OCI-LY7 (cell line): ENCODE measurements around the gene SMIM27. TPM values are rescaled to one million over a fixed set of nuclear protein-coding genes. Genes with fewer than 3 reads are reported as not detected.

Source experiments
- BruUV-seq: library from RNA; stranded (reverse); fragments of 400-500 nt; replicated peaks from 2 replicates; lab custom pipeline; 2021; lab: Mats Ljungman, UMichigan
- CTCF ChIA-PET: fragments of 300-600 bp; sonication (Branson Sonifier 250); formaldehyde crosslinking; loops from one replicate; lab custom pipeline; 2022; ENCODE audit warnings: antibody characterized with exemption; ENCODE audit not compliant: unreplicated experiment; lab: Charles Lee
- POLR2A ChIA-PET: fragments of 300-600 bp; sonication (Branson Sonifier 250); formaldehyde crosslinking; loops from one replicate; lab custom pipeline; 2022; ENCODE audit warnings: antibody characterized with exemption; lab: Charles Lee
- DNase-seq: peaks from one replicate; pipeline ENCODE4 v3.0.0-alpha.2; 2015; ENCODE audit warnings: low spot score
- H2AFZ ChIP-seq: fragments of 200-600 bp; sonication (generic), shearing (Covaris generic); 2 replicates; pipeline ENCODE4 v1.6.1; 2014; ENCODE audit warnings: mild to moderate bottlenecking, antibody characterized with exemption, low read length, moderate library complexity
- H3K27ac ChIP-seq: fragments of 200-600 bp; sonication (generic); 2 replicates; pipeline ENCODE4 v1.5.1; 2014; ENCODE audit warnings: mixed run types, low read depth, mild to moderate bottlenecking, moderate library complexity, low read length, inconsistent platforms; ENCODE audit not compliant: poor library complexity, severe bottlenecking
- H3K36me3 ChIP-seq: fragments of 200-600 bp; sonication (generic); 2 replicates; pipeline ENCODE4 v1.6.1; 2014; ENCODE audit warnings: mild to moderate bottlenecking, antibody characterized with exemption, low read length, moderate library complexity, mixed read lengths; ENCODE audit not compliant: insufficient read depth
- H3K4me1 ChIP-seq: fragments of 200-600 bp; sonication (generic); 2 replicates; pipeline ENCODE4 v1.5.1; 2014; ENCODE audit warnings: mild to moderate bottlenecking, low read length; ENCODE audit not compliant: insufficient read depth, poor library complexity, severe bottlenecking
- H3K4me2 ChIP-seq: fragments of 200-600 bp; sonication (generic); 2 replicates; pipeline ENCODE4 v1.6.1; 2014; ENCODE audit warnings: mild to moderate bottlenecking, low read length
- H3K4me3 ChIP-seq: fragments of 200-600 bp; sonication (generic); 2 replicates; pipeline ENCODE4 v1.5.1; 2014; ENCODE audit warnings: mild to moderate bottlenecking, low read depth, low read length; ENCODE audit not compliant: poor library complexity, severe bottlenecking
- H3K79me2 ChIP-seq: fragments of 200-600 bp; sonication (generic); 2 replicates; pipeline ENCODE4 v1.6.1; 2016; ENCODE audit warnings: low read depth, mild to moderate bottlenecking, low read length, moderate library complexity, mixed read lengths; ENCODE audit not compliant: insufficient read depth
- H3K9me2 ChIP-seq: fragments of 200-600 bp; sonication (generic); 2 replicates; pipeline ENCODE4 v1.6.1; 2016; ENCODE audit warnings: mild to moderate bottlenecking, low read length, mixed read lengths; ENCODE audit not compliant: insufficient read depth
- H3K9me3 ChIP-seq: fragments of 200-600 bp; sonication (generic); 2 replicates; pipeline ENCODE4 v1.6.1; 2014; ENCODE audit warnings: mild to moderate bottlenecking, mixed run types, low read length, mixed read lengths
- H4K20me1 ChIP-seq: fragments of 200-600 bp; sonication (generic); 2 replicates; pipeline ENCODE4 v1.6.1; 2014; ENCODE audit warnings: mild to moderate bottlenecking, antibody characterized with exemption, low read length, moderate library complexity, mixed read lengths; ENCODE audit not compliant: insufficient read depth
- CTCF ChIP-seq: fragments of 200-600 bp; sonication (generic); conservative IDR thresholded peaks from 2 replicates; pipeline ENCODE4 v1.5.1; 2014; ENCODE audit warnings: mild to moderate bottlenecking, antibody characterized with exemption, low read length, moderate library complexity, mixed read lengths
- EZH2phosphoT487 ChIP-seq: fragments of 200-600 bp; sonication (generic); IDR thresholded peaks from 2 replicates; pipeline ENCODE4 v1.6.1; 2018; ENCODE audit warnings: low read depth, borderline replicate concordance, mild to moderate bottlenecking, mixed run types, antibody characterized with exemption, low read length, moderate library complexity, mixed read lengths
- intact Hi-C: fragments of 100-400 bp; cut with micrococcal nuclease; formaldehyde crosslinking; loops from one replicate; pipeline ENCODE4 v1.10.0; 2022; ENCODE audit not compliant: unreplicated experiment
- total RNA-seq, 2 experiments: library from RNA; depleted of rRNA in 1 of 2; stranded (reverse); fragments of >200 nt in 1 of 2; shearing (Covaris generic) in 1 of 2; gene quantifications; 2 replicates each; pipeline ENCODE4 v1.2.3, GENCODE V29; 2014 to 2022

The SMIM27 gene
- total RNA-seq, 2 experiments from 2014 or later: 19.5 to 21.2 TPM

- H2AFZ ChIP-seq: peak overlapping the region; percentile 82
- peaks cover 21% of the 10 kb centered on the region for H3K4me1 ChIP-seq
- H3K9me2 ChIP-seq: no peaks in the 10 kb centered on the region
- no peaks in the 10 kb centered on the region for H4K20me1 ChIP-seq
- H3K4me3 ChIP-seq: peak overlapping the region; percentile 82
- peak; percentile 64 for DNase-seq
- H3K79me2 ChIP-seq: peaks cover 64% of the 10 kb centered on the region
- H3K27ac ChIP-seq: peak overlapping the region; percentile 89
- TF ChIP-seq EZH2phosphoT487: no peak
- no peak for TF ChIP-seq CTCF
- ChIA-PET CTCF (interaction anchor here (1.2 to 1.8 kb wide), 2 partner anchors 25 to 29 kb away, joined by 4 to 9 read pairs; partner anchors contain the start of gene RIGI), POLR2A (interaction anchor here (0.6 to 3.1 kb wide), 8 partner anchors 11 to 1628 kb away, joined by 3 to 19 read pairs (median 4); partner anchors contain the start of genes NDUFB6 and RIGI)
- no TSS peak for BruUV-seq
- H3K36me3 ChIP-seq: peaks cover 32% of the 10 kb centered on the region; the same call in 1 of the 2 replicates
- intact Hi-C loops: loop anchor here (1.0 to 2.0 kb wide), 2 partner anchors 21 to 53 kb away; no protein-coding TSS in a partner anchor
- peak overlapping the region; percentile 87 for H3K4me2 ChIP-seq
- no peaks in the 10 kb centered on the region for H3K9me3 ChIP-seq
Measured at GRCh38 chr9:32551276-32552051, 663 bp upstream of the SMIM27 start.

GRCh38 chr9:32554107-32554506 is 2.0 kb downstream of the SMIM27 start:
- Histone ChIP-seq H3K4me3 (no peak overlapping the region), H2AFZ (no peak overlapping the region), H3K27ac (peak overlapping the region; percentile 10), H4K20me1 (no peaks in the 10 kb centered on the region), H3K79me2 (peaks cover 41% of the 10 kb centered on the region), H3K4me1 (peaks cover 29% of the 10 kb centered on the region), H3K9me3 (no peaks in the 10 kb centered on the region), H3K9me2 (no peaks in the 10 kb centered on the region), H3K4me2 (peak overlapping the region; percentile 87; the same call in 1 of the 2 replicates), H3K36me3 (peaks cover 28% of the 10 kb centered on the region)
- CTCF ChIA-PET: interaction anchor here (1.0 to 1.8 kb wide), 2 partner anchors 18 to 26 kb away, joined by 3 to 8 read pairs; partner anchors contain the start of gene NDUFB6
- TF ChIP-seq EZH2phosphoT487 (no peak), CTCF (no peak)
- BruUV-seq: no TSS peak
- intact Hi-C loops: no loop called here
- POLR2A ChIA-PET: interaction anchor here (1.0 to 3.1 kb wide), 4 partner anchors 9 to 169 kb away, joined by 3 to 14 read pairs (median 6); partner anchors contain the start of gene NDUFB6
- DNase-seq: no peak
